OCI-LY7 (cell line): ENCODE data around the gene RFWD3. TPM values are rescaled to one million over a fixed set of nuclear protein-coding genes. Genes with fewer than 3 reads are reported as not detected.

Experiments used
- BruUV-seq: library from RNA; stranded (reverse); fragments of 400-500 nt; replicated peaks from 2 replicates; lab custom pipeline; 2021; lab: Mats Ljungman, UMichigan
- CTCF ChIA-PET: fragments of 300-600 bp; sonication (Branson Sonifier 250); formaldehyde crosslinking; loops from one replicate; lab custom pipeline; 2022; ENCODE audit warnings: antibody characterized with exemption; ENCODE audit not compliant: unreplicated experiment; lab: Charles Lee
- POLR2A ChIA-PET: fragments of 300-600 bp; sonication (Branson Sonifier 250); formaldehyde crosslinking; loops from one replicate; lab custom pipeline; 2022; ENCODE audit warnings: antibody characterized with exemption; lab: Charles Lee
- DNase-seq: peaks from one replicate; pipeline ENCODE4 v3.0.0-alpha.2; 2015; ENCODE audit warnings: low spot score
- H2AFZ ChIP-seq: fragments of 200-600 bp; sonication (generic), shearing (Covaris generic); 2 replicates; pipeline ENCODE4 v1.6.1; 2014; ENCODE audit warnings: mild to moderate bottlenecking, antibody characterized with exemption, low read length, moderate library complexity
- H3K27ac ChIP-seq: fragments of 200-600 bp; sonication (generic); 2 replicates; pipeline ENCODE4 v1.5.1; 2014; ENCODE audit warnings: mixed run types, low read depth, mild to moderate bottlenecking, moderate library complexity, low read length, inconsistent platforms; ENCODE audit not compliant: poor library complexity, severe bottlenecking
- H3K36me3 ChIP-seq: fragments of 200-600 bp; sonication (generic); 2 replicates; pipeline ENCODE4 v1.6.1; 2014; ENCODE audit warnings: mild to moderate bottlenecking, antibody characterized with exemption, low read length, moderate library complexity, mixed read lengths; ENCODE audit not compliant: insufficient read depth
- H3K4me1 ChIP-seq: fragments of 200-600 bp; sonication (generic); 2 replicates; pipeline ENCODE4 v1.5.1; 2014; ENCODE audit warnings: mild to moderate bottlenecking, low read length; ENCODE audit not compliant: insufficient read depth, poor library complexity, severe bottlenecking
- H3K4me2 ChIP-seq: fragments of 200-600 bp; sonication (generic); 2 replicates; pipeline ENCODE4 v1.6.1; 2014; ENCODE audit warnings: mild to moderate bottlenecking, low read length
- H3K4me3 ChIP-seq: fragments of 200-600 bp; sonication (generic); 2 replicates; pipeline ENCODE4 v1.5.1; 2014; ENCODE audit warnings: mild to moderate bottlenecking, low read depth, low read length; ENCODE audit not compliant: poor library complexity, severe bottlenecking
- H3K79me2 ChIP-seq: fragments of 200-600 bp; sonication (generic); 2 replicates; pipeline ENCODE4 v1.6.1; 2016; ENCODE audit warnings: low read depth, mild to moderate bottlenecking, low read length, moderate library complexity, mixed read lengths; ENCODE audit not compliant: insufficient read depth
- H3K9me2 ChIP-seq: fragments of 200-600 bp; sonication (generic); 2 replicates; pipeline ENCODE4 v1.6.1; 2016; ENCODE audit warnings: mild to moderate bottlenecking, low read length, mixed read lengths; ENCODE audit not compliant: insufficient read depth
- H3K9me3 ChIP-seq: fragments of 200-600 bp; sonication (generic); 2 replicates; pipeline ENCODE4 v1.6.1; 2014; ENCODE audit warnings: mild to moderate bottlenecking, mixed run types, low read length, mixed read lengths
- H4K20me1 ChIP-seq: fragments of 200-600 bp; sonication (generic); 2 replicates; pipeline ENCODE4 v1.6.1; 2014; ENCODE audit warnings: mild to moderate bottlenecking, antibody characterized with exemption, low read length, moderate library complexity, mixed read lengths; ENCODE audit not compliant: insufficient read depth
- EZH2phosphoT487 ChIP-seq: fragments of 200-600 bp; sonication (generic); IDR thresholded peaks from 2 replicates; pipeline ENCODE4 v1.6.1; 2018; ENCODE audit warnings: low read depth, borderline replicate concordance, mild to moderate bottlenecking, mixed run types, antibody characterized with exemption, low read length, moderate library complexity, mixed read lengths
- intact Hi-C: fragments of 100-400 bp; cut with micrococcal nuclease; formaldehyde crosslinking; loops from one replicate; pipeline ENCODE4 v1.10.0; 2022; ENCODE audit not compliant: unreplicated experiment
- total RNA-seq, 2 experiments: library from RNA; depleted of rRNA in 1 of 2; stranded (reverse); fragments of >200 nt in 1 of 2; shearing (Covaris generic) in 1 of 2; gene quantifications; 2 replicates each; pipeline ENCODE4 v1.2.3, GENCODE V29; 2014 to 2022
- TF ChIP-seq, protein P1 (sequence below): fragments of 200-600 bp; sonication (generic); conservative IDR thresholded peaks from 2 replicates; pipeline ENCODE4 v1.5.1; 2014; ENCODE audit warnings: mild to moderate bottlenecking, antibody characterized with exemption, low read length, moderate library complexity, mixed read lengths

RFWD3 gene
- total RNA-seq, 2 experiments from 2014 or later, result 79.7 to 134 TPM

DNA sequence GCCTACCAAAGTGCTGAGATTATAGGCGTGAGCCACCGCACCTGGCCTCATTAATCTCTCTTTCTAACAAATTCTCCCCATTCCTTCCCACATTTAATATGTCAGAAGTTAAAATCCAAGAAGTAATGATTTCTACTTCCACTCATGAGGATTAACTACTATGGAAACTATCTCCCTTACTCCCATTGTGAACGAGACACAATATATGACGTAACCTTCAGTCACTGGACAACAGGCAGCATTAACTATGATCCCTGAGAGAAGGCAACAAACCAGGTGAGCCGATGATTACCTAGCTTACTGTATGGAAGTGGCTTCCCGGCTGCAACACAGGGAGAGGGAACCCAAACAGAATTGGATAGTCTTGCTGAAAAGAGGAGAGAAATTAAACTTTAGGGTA lies 79.7 kb downstream of the RFWD3 start:
- Histone ChIP-seq H3K9me3 (no peaks in the 10 kb centered on the region), H3K4me2 (no peak overlapping the region), H3K27ac (no peak overlapping the region), H2AFZ (no peak overlapping the region), H3K36me3 (peaks cover 15% of the 10 kb centered on the region), H3K4me1 (no peaks in the 10 kb centered on the region), H3K79me2 (peaks cover 57% of the 10 kb centered on the region; the same call in 1 of the 2 replicates), H3K4me3 (no peak overlapping the region), H4K20me1 (peaks cover 8% of the 10 kb centered on the region), H3K9me2 (no peaks in the 10 kb centered on the region)
- BruUV-seq, result no TSS peak
- TF ChIP-seq, protein P1, sequence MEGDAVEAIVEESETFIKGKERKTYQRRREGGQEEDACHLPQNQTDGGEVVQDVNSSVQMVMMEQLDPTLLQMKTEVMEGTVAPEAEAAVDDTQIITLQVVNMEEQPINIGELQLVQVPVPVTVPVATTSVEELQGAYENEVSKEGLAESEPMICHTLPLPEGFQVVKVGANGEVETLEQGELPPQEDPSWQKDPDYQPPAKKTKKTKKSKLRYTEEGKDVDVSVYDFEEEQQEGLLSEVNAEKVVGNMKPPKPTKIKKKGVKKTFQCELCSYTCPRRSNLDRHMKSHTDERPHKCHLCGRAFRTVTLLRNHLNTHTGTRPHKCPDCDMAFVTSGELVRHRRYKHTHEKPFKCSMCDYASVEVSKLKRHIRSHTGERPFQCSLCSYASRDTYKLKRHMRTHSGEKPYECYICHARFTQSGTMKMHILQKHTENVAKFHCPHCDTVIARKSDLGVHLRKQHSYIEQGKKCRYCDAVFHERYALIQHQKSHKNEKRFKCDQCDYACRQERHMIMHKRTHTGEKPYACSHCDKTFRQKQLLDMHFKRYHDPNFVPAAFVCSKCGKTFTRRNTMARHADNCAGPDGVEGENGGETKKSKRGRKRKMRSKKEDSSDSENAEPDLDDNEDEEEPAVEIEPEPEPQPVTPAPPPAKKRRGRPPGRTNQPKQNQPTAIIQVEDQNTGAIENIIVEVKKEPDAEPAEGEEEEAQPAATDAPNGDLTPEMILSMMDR, result no peak
- no peak for TF ChIP-seq EZH2phosphoT487
- POLR2A ChIA-PET, result interaction anchor here (1.3 kb wide), 1 partner anchor 12 kb away, joined by 3 read pairs; no protein-coding TSS in a partner anchor
- intact Hi-C loops, result no loop called here
- no peak for DNase-seq
- CTCF ChIA-PET, result no interaction called here

DNA sequence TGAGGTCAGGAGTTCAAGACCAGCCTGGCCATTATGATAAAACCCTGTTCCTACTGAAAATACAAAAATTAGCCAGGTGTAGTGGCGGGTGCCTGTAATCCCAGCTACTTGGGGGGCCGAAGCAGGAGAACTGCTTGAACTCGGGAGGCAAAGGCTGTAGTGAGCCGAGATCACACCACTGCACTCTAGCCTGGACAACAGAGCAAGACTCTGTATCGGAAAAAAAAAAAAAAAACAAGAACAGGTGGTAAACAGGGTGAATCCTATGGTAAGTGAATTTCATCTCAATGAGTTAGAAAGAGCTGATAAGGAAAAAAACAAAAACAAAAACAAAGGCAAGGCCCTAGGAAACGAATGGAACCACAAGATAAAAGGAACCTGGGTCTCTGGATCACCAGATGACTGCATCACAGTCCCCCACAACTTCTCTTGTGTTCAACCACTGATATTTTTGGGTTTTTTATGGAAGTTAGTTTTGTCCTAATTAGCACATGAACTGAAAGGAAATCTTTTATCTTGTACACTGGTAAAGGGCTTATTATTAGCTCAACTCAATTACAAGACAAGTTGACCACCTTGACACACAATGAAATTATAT lies 80.7 kb downstream of the RFWD3 start:
- CTCF ChIA-PET, result interaction anchor here (0.6 kb wide), 1 partner anchor 16 kb away, joined by 4 read pairs; no protein-coding TSS in a partner anchor
- Histone ChIP-seq H2AFZ (no peak overlapping the region), H3K27ac (no peak overlapping the region), H4K20me1 (peaks cover 8% of the 10 kb centered on the region), H3K79me2 (peaks cover 60% of the 10 kb centered on the region), H3K9me2 (no peaks in the 10 kb centered on the region), H3K4me3 (no peak overlapping the region), H3K9me3 (no peaks in the 10 kb centered on the region), H3K4me2 (no peak overlapping the region), H3K4me1 (peaks cover 4% of the 10 kb centered on the region), H3K36me3 (peaks cover 15% of the 10 kb centered on the region)
- intact Hi-C loops, result no loop called here
- no TSS peak for BruUV-seq
- no peak for TF ChIP-seq EZH2phosphoT487
- TF ChIP-seq, protein P1, result no peak
- POLR2A ChIA-PET, result interaction anchor here (0.6 to 1.3 kb wide), 5 partner anchors 11 to 47 kb away, joined by 3 to 4 read pairs (median 3); no protein-coding TSS in a partner anchor
- DNase-seq, result no peak
